Kidney (tissue), 14 donors: ENCODE data around the gene BAZ2B. TPM values are rescaled to one million over a fixed set of nuclear protein-coding genes. Genes with fewer than 3 reads are reported as not detected.

Experiments
- DNase-seq, 5 donors: peaks; one replicate each; pipeline ENCODE4 v3.0.0-alpha.2; 2013 to 2020
- FAIRE-seq: peaks from 2 replicates; lab custom pipeline; 2012; peaks lifted over from hg19 to GRCh38; lab: Jason Lieb, UNC
- H3K27ac ChIP-seq, 2 donors: one replicate each; pipeline ENCODE4 v1.7.0; 2013; ENCODE audit warnings: low read depth in 2 of 2, low read length in 2 of 2, inconsistent platforms in 1 of 2
- H3K27me3 ChIP-seq: one replicate; pipeline ENCODE4 v1.7.1; 2013; ENCODE audit warnings: low read length, inconsistent platforms; ENCODE audit not compliant: control insufficient read depth, insufficient read depth
- H3K36me3 ChIP-seq, 3 donors: one replicate each; pipeline versions ENCODE4 v1.7.0 to v1.7.1; 2013; ENCODE audit warnings: low read length in 3 of 3, control low read depth in 1 of 3, inconsistent platforms in 1 of 3; ENCODE audit not compliant: insufficient read depth in 3 of 3, control insufficient read depth in 2 of 3
- H3K4me1 ChIP-seq, 3 donors: one replicate each; pipeline versions ENCODE4 v1.7.0 to v1.7.1; 2013; ENCODE audit warnings: low read length in 3 of 3, inconsistent platforms in 1 of 3, low read depth in 1 of 3; ENCODE audit not compliant: control insufficient read depth in 2 of 3, insufficient read depth in 2 of 3
- H3K4me3 ChIP-seq, 3 donors: one replicate each; pipeline versions ENCODE4 v1.7.0 to v1.8.1; 2013; ENCODE audit warnings: low read length in 3 of 3, control low read depth in 1 of 3, inconsistent platforms in 1 of 3
- H3K9ac ChIP-seq, 3 donors: one replicate each; pipeline versions ENCODE4 v1.7.0 to v1.7.1; 2013; ENCODE audit warnings: low read length in 3 of 3, control low read depth in 1 of 3, inconsistent platforms in 1 of 3
- H3K9me3 ChIP-seq, 3 donors: one replicate each; pipeline versions ENCODE4 v1.7.0 to v1.7.1; 2013; ENCODE audit warnings: low read length in 3 of 3, control low read depth in 1 of 3, inconsistent platforms in 1 of 3; ENCODE audit not compliant: control insufficient read depth in 2 of 3, insufficient read depth in 1 of 3
- CTCF ChIP-seq: IDR thresholded peaks from 3 replicates; pipeline ENCODE4 v1.5.1; 2012; ENCODE audit warnings: mild to moderate bottlenecking, moderate library complexity, borderline replicate concordance; ENCODE audit not compliant: insufficient read depth; ENCODE audit errors: extremely low read depth
- intact Hi-C: fragments of 100-400 bp; cut with DNase I; formaldehyde crosslinking; loops from one replicate; pipeline ENCODE4 v1.11.1; 2022
- polyA plus RNA-seq: library from polyadenylated mRNA; stranded (reverse); fragments of 350-450 nt; fragmentation: Illumina TruSeq; extraction: RNeasy Lipid Tissue Mini Kit (QIAGEN cat#74804); gene quantifications from one replicate; pipeline ENCODE4 v1.2.3, GENCODE V29; 2014; ENCODE audit warnings: low read depth, low replicate concordance; ENCODE audit not compliant: insufficient read depth
- total RNA-seq: library from RNA; stranded (reverse); fragmentation: NEBNext Ultra II Directional; extraction: Animal tissue kit (Norgen Biotek cat#: 25700); gene quantifications from one replicate; pipeline ENCODE4 v1.2.1, GENCODE V29; 2021
- donor health status: control.
- donor health status: control.
- donor health status: control.
- donor health status: control.
- donor health status: control.
- donor health status: DM: yes; HTN: yes; CAD: no.
- donor health status: Normal renal cell carcinoma (clear cell type).

The BAZ2B gene
- total and polyA plus RNA-seq, 2 donors from 2014 or later = 5.1 to 87.3 TPM

DNA sequence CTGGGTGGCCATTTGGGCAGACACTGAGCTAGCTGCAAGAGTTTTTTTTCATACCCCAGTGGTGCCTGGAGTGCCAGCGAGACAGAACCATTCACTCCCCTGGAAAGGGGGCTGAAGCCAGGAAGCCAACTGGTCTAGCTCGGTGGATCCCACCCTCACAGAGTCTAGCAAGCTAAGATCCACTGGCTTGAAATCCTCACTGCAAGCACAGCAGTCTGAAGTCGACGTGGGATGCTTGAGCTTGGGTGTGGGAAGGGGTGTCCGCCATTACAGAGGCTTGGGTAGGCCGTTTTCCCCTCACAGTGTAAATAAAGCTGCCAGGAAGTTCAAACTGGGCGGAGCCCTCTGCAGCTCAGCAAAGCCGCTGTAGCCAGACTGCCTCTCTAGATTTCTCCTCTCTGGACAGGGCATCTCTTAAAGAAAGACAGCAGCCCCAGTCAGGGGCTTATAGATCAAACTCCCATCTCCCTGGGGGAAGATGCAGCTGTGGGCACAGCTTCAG is 260.2 kb downstream of the BAZ2B start:
- intact Hi-C loops = no loop called here
- Histone ChIP-seq H3K9me3 (no peaks in the 10 kb centered on the region), H3K27ac (no peak overlapping the region), H3K9ac (no peak overlapping the region), H3K36me3 (no peaks in the 10 kb centered on the region), H3K4me3 (no peak overlapping the region), H3K27me3 (no peaks in the 10 kb centered on the region), H3K4me1 (no peaks in the 10 kb centered on the region)
- FAIRE-seq (no peak), DNase-seq (no peak)
- TF ChIP-seq CTCF = no peak

GRCh38 chr2:159351977-159352376 is 264.4 kb downstream of the BAZ2B start:
- H3K4me3 ChIP-seq = no peak overlapping the region
- H3K27ac ChIP-seq = no peak overlapping the region
- no peak for DNase-seq
- no peak for FAIRE-seq
- no peaks in the 10 kb centered on the region for H3K9me3 ChIP-seq
- H3K9ac ChIP-seq = no peak overlapping the region
- H3K4me1 ChIP-seq = no peaks in the 10 kb centered on the region
- H3K27me3 ChIP-seq = no peaks in the 10 kb centered on the region
- intact Hi-C loops = no loop called here
- H3K36me3 ChIP-seq = peaks cover 6 to 21% (median 7%) of the 10 kb centered on the region in 3 donors
- TF ChIP-seq CTCF = no peak

DNA sequence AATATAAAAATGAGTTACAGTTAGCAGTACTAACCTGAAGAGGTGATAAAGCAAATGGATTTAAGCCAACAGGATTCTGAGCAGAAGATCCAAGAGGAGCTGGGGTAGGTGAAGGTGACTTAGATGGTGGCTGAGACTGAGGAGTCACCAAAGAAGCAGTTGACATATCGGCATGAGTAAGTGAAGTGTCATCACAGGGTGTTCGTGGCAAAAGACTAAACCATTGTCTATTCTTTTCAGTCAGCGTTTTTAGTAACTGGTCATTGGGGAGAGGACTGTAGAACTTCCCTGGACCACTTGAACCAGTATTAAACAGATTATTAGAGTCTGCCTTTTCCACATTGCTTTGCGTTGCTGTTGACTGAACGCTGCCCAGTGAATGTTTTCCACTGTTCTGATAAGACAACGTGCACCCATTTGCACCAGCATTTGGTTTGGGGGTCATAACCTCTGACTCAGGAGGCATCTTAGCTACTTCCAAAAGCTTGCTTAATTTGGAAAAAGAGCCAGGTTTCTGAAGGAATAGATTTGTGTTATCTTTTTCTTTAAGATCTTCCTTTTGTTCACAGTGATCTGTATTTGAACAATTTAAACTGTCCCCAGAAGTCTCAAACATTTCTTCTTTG is 266.6 kb downstream of the BAZ2B start:
- Histone ChIP-seq H3K27ac (no peak overlapping the region), H3K4me3 (no peak overlapping the region), H3K4me1 (no peaks in the 10 kb centered on the region), H3K27me3 (no peaks in the 10 kb centered on the region), H3K36me3 (peaks cover 6 to 22% (median 7%) of the 10 kb centered on the region in 3 donors), H3K9ac (no peak overlapping the region), H3K9me3 (no peaks in the 10 kb centered on the region)
- TF ChIP-seq CTCF = no peak
- intact Hi-C loops = no loop called here
- no peak for FAIRE-seq
- no peak for DNase-seq
